Measurements from ENCODE around the gene HIPK4. TPM values are rescaled to one million over a fixed set of nuclear protein-coding genes. Genes with fewer than 3 reads are reported as not detected.
"Not testable (repeated sequence)": the region's sequence is repeated elsewhere in the genome, so short reads cannot be mapped to it uniquely, and the experiment has no call there.

HIPK4 gene
- total RNA-seq, 4 donors from 2014 or later = 0.13 to 0.88 (median 0.51) TPM

DNA sequence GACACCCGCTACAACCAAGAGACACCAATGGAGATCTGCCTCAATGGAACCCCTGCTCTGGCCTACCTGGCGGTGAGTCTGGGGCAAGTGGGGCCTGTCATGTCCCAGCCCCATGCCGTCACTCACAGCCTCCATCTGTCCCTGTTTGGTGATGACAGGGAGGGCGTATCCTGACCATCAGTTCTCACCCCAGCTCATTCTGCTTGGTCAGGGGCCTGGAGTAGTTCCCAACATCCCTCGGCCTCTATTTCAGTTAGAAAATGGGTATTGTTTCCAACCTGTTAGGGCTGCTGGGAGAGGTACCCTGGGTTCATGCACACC lies 18.2 kb downstream of the HIPK4 start:
- no peak overlapping the region for H3K4me3 ChIP-seq (ENCODE audit: low read depth, poor library complexity, severe bottlenecking)
- WGBS, 2 donors = 85 to 95% methylated on average over 4 to 5 of the region's 5 CpGs
- no peak for DNase-seq (ENCODE audit: low spot score in 2 of 2)
- intact Hi-C loops (cut with DNase I; ENCODE audit: low total_unique reads) = no loop called here
- TF ChIP-seq, protein P1, sequence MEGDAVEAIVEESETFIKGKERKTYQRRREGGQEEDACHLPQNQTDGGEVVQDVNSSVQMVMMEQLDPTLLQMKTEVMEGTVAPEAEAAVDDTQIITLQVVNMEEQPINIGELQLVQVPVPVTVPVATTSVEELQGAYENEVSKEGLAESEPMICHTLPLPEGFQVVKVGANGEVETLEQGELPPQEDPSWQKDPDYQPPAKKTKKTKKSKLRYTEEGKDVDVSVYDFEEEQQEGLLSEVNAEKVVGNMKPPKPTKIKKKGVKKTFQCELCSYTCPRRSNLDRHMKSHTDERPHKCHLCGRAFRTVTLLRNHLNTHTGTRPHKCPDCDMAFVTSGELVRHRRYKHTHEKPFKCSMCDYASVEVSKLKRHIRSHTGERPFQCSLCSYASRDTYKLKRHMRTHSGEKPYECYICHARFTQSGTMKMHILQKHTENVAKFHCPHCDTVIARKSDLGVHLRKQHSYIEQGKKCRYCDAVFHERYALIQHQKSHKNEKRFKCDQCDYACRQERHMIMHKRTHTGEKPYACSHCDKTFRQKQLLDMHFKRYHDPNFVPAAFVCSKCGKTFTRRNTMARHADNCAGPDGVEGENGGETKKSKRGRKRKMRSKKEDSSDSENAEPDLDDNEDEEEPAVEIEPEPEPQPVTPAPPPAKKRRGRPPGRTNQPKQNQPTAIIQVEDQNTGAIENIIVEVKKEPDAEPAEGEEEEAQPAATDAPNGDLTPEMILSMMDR (IDR thresholded peaks at IDR 0.05) = no peak
- no peak for TF ChIP-seq POLR2A (IDR thresholded peaks at IDR 0.05)

DNA sequence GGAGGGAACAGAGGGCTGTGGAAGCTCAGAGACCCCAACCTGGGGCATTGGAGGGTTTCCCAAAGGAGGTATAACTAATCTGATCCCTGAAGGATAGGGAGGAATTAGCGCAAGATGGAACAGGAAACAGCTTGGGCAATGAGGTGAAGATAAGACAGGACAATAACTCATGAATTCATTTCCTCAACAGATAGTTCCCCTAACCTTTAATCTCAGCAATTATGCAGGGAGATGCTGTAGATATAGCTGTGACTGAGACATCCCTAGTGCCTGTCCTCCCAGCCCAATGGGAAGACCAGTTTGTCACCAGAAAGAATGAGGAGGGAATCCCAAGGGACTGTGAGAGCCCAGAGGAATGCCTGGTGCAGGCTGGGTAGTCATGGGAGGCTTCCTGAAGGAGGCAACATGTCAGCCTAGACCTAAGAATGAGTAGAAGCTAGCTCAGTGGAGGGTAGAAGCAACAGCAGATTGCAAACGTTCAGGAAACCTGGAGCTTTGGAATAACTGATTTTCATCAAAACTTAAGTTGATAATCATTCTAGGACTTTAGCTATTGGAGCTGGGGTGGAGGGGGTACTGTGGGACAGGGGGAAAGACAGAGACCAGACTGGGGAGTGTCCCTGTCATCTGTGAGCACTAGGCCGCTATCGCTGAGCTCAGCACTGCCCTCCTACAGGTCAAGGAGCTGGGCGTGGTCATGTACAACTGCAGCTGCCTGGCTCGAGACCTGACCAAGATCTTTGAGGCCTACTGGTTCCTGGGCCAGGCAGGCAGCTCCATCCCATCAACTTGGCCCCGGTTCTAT lies 18.8 kb downstream of the HIPK4 start:
- no peak for TF ChIP-seq POLR2A (IDR thresholded peaks at IDR 0.05)
- TF ChIP-seq, protein P1 (IDR thresholded peaks at IDR 0.05) = no peak
- intact Hi-C loops (cut with DNase I; ENCODE audit: low total_unique reads) = no loop called here
- WGBS, 2 donors = 88 to 92% methylated on average over 6 to 7 of the region's 7 CpGs
- no peak overlapping the region for H3K4me3 ChIP-seq (ENCODE audit: low read depth, poor library complexity, severe bottlenecking)
- no peak for DNase-seq (ENCODE audit: low spot score in 2 of 2)

DNA sequence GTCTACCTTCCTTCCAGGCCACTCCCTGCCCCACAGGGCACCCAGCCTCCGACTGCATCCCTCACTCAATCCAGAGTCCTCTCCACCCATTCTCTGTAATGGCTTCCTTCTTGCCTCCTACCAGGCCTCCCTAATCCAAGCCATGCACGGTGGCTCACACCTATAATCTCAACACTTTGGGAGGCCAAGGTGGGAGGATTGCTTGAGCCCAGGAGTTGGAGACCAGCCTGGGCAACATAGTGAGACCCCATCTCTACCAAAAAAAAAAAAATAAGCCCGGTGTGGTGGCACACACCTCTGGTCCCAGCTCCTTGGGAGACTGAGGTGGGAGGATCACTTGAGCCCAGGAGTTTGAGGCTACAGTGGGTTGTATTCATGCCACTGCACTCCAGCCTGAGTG lies 19.7 kb downstream of the HIPK4 start:
- 86 to 93% methylated on average over 3 of the region's 3 CpGs for WGBS, 2 donors

DNA sequence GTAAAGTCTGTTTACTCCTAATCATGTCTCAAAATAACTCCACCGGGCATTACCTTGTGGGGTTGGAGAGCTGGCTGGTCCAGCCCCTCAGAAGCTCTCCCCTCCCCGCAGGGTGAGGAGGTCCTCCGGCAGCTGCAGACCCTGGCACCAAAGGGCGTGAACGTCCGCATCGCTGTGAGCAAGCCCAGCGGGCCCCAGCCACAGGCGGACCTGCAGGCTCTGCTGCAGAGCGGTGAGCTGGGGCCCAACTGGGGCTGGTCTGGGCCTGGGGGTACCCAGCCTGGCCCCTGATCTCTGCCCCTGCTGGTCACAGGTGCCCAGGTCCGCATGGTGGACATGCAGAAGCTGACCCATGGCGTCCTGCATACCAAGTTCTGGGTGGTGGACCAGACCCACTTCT lies 20.2 kb downstream of the HIPK4 start:
- DNase-seq (ENCODE audit: low spot score in 2 of 2) = no peak
- intact Hi-C loops (cut with DNase I; ENCODE audit: low total_unique reads) = no loop called here
- TF ChIP-seq POLR2A (IDR thresholded peaks at IDR 0.05) = no peak
- TF ChIP-seq, protein P1 (IDR thresholded peaks at IDR 0.05) = no peak
- 88 to 91% methylated on average over 8 of the region's 12 CpGs for WGBS, 2 donors
- no peak overlapping the region for H3K4me3 ChIP-seq (ENCODE audit: low read depth, poor library complexity, severe bottlenecking)

More for the DNA sequence above, 19.7 kb downstream of the HIPK4 start:
- intact Hi-C loops (cut with DNase I; ENCODE audit: low total_unique reads); H3K4me3 ChIP-seq (ENCODE audit: low read depth, poor library complexity, severe bottlenecking); DNase-seq (ENCODE audit: low spot score in 2 of 2): not testable (repeated sequence)

DNA sequence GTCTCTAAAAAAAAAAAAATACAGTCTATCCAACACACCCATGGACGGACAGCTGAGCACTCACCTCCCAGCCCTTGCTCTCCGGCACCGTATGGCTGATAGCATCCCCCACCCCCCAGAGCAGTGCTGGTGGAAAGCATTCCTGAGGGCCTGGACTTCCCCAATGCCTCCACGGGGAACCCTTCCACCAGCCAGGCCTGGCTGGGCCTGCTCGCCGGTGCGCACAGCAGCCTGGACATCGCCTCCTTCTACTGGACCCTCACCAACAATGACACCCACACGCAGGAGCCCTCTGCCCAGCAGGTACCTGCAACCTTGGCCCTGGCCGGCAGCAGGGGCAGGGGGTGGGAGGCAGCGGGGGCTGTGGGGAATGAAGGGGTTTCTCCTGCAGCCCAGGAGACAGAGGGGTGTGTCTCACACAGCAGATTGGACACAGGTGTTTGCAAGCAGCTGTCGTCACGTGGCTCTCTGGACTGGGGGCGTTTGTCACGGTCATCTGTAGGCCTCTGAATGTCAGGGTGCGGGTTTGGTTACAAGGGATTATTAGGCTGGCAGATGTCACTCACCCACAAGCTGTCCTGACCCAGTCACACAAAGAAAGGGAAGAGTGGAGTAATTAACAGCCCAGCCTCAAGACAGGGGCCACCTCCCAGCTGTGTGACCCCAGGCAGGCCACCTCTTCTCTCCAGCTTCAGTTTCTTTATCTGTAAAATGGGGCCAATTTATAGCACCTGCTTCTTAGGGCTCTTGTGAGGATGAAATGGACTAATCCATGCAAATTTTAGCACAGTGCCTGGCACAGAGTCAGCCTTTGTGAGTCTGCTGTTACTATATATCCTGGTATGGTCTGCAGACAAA lies 22.2 kb downstream of the HIPK4 start:
- 84 to 90% methylated on average over 7 to 13 of the region's 16 CpGs for WGBS, 2 donors
- no peak for DNase-seq (ENCODE audit: low spot score in 2 of 2)
- intact Hi-C loops (cut with DNase I; ENCODE audit: low total_unique reads) = no loop called here
- TF ChIP-seq, protein P1 (IDR thresholded peaks at IDR 0.05) = no peak
- TF ChIP-seq POLR2A (IDR thresholded peaks at IDR 0.05) = no peak
- H3K4me3 ChIP-seq (ENCODE audit: low read depth, poor library complexity, severe bottlenecking) = no peak overlapping the region
